K562 (cell line): Measurements from ENCODE around the gene SH3TC2. TPM values are rescaled to one million over a fixed set of nuclear protein-coding genes. Genes with fewer than 3 reads are reported as not detected.

ENCODE experiments used
- ID3 ChIP-seq, 2 experiments: fragments of 250-450 bp in 1 of 2; fragments of 450-650 bp in 1 of 2; sonication (Bioruptor Pico) in 1 of 2; IDR thresholded peaks; 2 replicates each; pipeline versions ENCODE4 v1.6.1 to v1.8.0; 2016 to 2021; ENCODE audit warnings: mild to moderate bottlenecking in 2 of 2, moderate library complexity in 2 of 2, missing compliant biosample characterization in 1 of 2, missing genetic modification characterization in 1 of 2
- PRMT5 ChIP-seq: sonication (generic); formaldehyde crosslinking; IDR thresholded peaks from 2 replicates; pipeline ENCODE4 v1.5.0; 2020; ENCODE audit warnings: missing genetic modification reagents
- TGIF2 ChIP-seq: sonication (generic); formaldehyde crosslinking; IDR thresholded peaks from 2 replicates; pipeline ENCODE4 v1.8.1; 2022; ENCODE audit warnings: mild to moderate bottlenecking, missing genetic modification reagents, moderate library complexity
- ZSCAN32 ChIP-seq: fragments of 450-650 bp; formaldehyde crosslinking; IDR thresholded peaks from 2 replicates; pipeline ENCODE4 v1.4.0; 2020; ENCODE audit warnings: mild to moderate bottlenecking, moderate library complexity
- ZZZ3 ChIP-seq: fragments of 450-650 bp; IDR thresholded peaks from 2 replicates; pipeline ENCODE4 v1.6.1; 2016; ENCODE audit warnings: antibody characterized with exemption, mild to moderate bottlenecking, moderate library complexity
- polyA plus RNA-seq, 8 experiments: library from polyadenylated mRNA; depleted of rRNA in 4 of 8; stranded (reverse) in 5 of 8; unstranded in 3 of 8; fragments of >200 nt; fragmentation: Nextera tagmentation in 2 of 8; fragmentation: Illumina TruSeq in 1 of 8; extraction: Ambion mirVana in 2 of 8; extraction: Trizol in 1 of 8; gene quantifications; 2 replicates each; pipeline versions ENCODE4 v1.2.1 to v1.2.3, GENCODE V29; 2011 to 2014; ENCODE audit warnings: inconsistent platforms in 1 of 8, missing spikeins in 1 of 8
- total RNA-seq, 7 experiments: library from RNA; depleted of rRNA in 6 of 7; stranded (reverse); fragments of >200 nt in 6 of 7; fragmentation: Illumina TruSeq in 2 of 7; extraction: Trizol in 2 of 7; gene quantifications; 2 replicates each; pipeline versions ENCODE4 v1.2.1 to v1.2.3, GENCODE V29; 2011 to 2021; ENCODE audit warnings: low replicate concordance in 1 of 7
- TF ChIP-seq, protein P1 (sequence below): sonication (generic); formaldehyde crosslinking; IDR thresholded peaks from 2 replicates; pipeline ENCODE4 v1.9.0; 2022; ENCODE audit warnings: mild to moderate bottlenecking, missing genetic modification reagents
- TF ChIP-seq, protein P2 (sequence below), 2 experiments: IDR thresholded peaks in 1 of 2; conservative IDR thresholded peaks in 1 of 2; 2 replicates each; pipeline ENCODE4 v1.6.1; 2016; ENCODE audit warnings: low read depth in 2 of 2, mild to moderate bottlenecking in 1 of 2, missing compliant biosample characterization in 1 of 2, missing genetic modification characterization in 1 of 2, moderate library complexity in 1 of 2
- TF ChIP-seq, protein P3 (sequence below): fragments of 450-650 bp; formaldehyde crosslinking; IDR thresholded peaks from 2 replicates; pipeline ENCODE4 v1.4.0; 2022; ENCODE audit warnings: missing genetic modification characterization

SH3TC2 gene
- total and polyA plus RNA-seq, 9 of the 15 experiments (the other 6 are each of a cell fraction or from before 2014, with no cell fraction given) = 0.03 to 0.80 (median 0.55) TPM; not detected in 1

GRCh38 chr5:149024943-149025342 is 37.9 kb downstream of the SH3TC2 start (continued):
- TF ChIP-seq TGIF2 = no peak
- TF ChIP-seq, protein P1, sequence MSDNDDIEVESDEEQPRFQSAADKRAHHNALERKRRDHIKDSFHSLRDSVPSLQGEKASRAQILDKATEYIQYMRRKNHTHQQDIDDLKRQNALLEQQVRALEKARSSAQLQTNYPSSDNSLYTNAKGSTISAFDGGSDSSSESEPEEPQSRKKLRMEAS (CRISPR knock-in tag) = no peak
- TF ChIP-seq, protein P2, sequence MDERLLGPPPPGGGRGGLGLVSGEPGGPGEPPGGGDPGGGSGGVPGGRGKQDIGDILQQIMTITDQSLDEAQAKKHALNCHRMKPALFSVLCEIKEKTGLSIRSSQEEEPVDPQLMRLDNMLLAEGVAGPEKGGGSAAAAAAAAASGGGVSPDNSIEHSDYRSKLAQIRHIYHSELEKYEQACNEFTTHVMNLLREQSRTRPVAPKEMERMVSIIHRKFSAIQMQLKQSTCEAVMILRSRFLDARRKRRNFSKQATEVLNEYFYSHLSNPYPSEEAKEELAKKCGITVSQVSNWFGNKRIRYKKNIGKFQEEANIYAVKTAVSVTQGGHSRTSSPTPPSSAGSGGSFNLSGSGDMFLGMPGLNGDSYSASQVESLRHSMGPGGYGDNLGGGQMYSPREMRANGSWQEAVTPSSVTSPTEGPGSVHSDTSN (CRISPR knock-in tag; IDR thresholded peaks at IDR 0.05; ENCODE audit: low read depth) = no peak
- TF ChIP-seq, protein P2 (tag; conservative IDR thresholded peaks at IDR 0.05; ENCODE audit: low read depth) = no peak
- TF ChIP-seq ID3 (CRISPR knock-in tag; IDR thresholded peaks at IDR 0.05) = no peak
- no peak for TF ChIP-seq ID3 (tag; IDR thresholded peaks at IDR 0.05)
- TF ChIP-seq, protein P3, sequence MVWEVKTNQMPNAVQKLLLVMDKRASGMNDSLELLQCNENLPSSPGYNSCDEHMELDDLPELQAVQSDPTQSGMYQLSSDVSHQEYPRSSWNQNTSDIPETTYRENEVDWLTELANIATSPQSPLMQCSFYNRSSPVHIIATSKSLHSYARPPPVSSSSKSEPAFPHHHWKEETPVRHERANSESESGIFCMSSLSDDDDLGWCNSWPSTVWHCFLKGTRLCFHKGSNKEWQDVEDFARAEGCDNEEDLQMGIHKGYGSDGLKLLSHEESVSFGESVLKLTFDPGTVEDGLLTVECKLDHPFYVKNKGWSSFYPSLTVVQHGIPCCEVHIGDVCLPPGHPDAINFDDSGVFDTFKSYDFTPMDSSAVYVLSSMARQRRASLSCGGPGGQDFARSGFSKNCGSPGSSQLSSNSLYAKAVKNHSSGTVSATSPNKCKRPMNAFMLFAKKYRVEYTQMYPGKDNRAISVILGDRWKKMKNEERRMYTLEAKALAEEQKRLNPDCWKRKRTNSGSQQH (CRISPR knock-in tag) = no peak
- no peak for TF ChIP-seq ZZZ3
- no peak for TF ChIP-seq PRMT5 (CRISPR knock-in tag)
- no peak for TF ChIP-seq ZSCAN32 (CRISPR knock-in tag)
- TF ChIP-seq, all 486 proteins: peak for 0
